ENCODE data around the gene MTCH1.
"Not testable (repeated sequence)": the region's sequence is repeated elsewhere in the genome, so short reads cannot be mapped to it uniquely, and the experiment has no call there.

MTCH1 gene

GRCh38 chr6:36990401-36990800 lies 4.4 kb upstream of the MTCH1 start:
- DNase-seq = not testable (repeated sequence)

- no peak for DNase-seq
These were observed 3.3 kb upstream of the MTCH1 start for GRCh38 chr6:36989264-36989663.

- DNase-seq = no peak
These were observed 680 bp upstream of the MTCH1 start for GRCh38 chr6:36986704-36987047.

- DNase-seq = peak; percentile 9
These were observed 584 bp downstream of the MTCH1 start for GRCh38 chr6:36985417-36985807.

- no peak for DNase-seq
These were observed 1.2 kb downstream of the MTCH1 start for GRCh38 chr6:36984581-36985416.

GRCh38 chr6:36983538-36983937 lies 2.5 kb downstream of the MTCH1 start:
- no peak for DNase-seq

- peak; percentile 41 for DNase-seq
These were observed 4.9 kb downstream of the MTCH1 start for GRCh38 chr6:36980876-36981619.

- DNase-seq = no peak
These were observed 5.9 kb downstream of the MTCH1 start for GRCh38 chr6:36980129-36980528.

- DNase-seq = peak; percentile 43
These were observed 6.7 kb downstream of the MTCH1 start for GRCh38 chr6:36979347-36979742.

- DNase-seq = no peak
These were observed 7.3 kb downstream of the MTCH1 start for GRCh38 chr6:36978421-36979346.

- DNase-seq = no peak
These were observed 8.5 kb downstream of the MTCH1 start for GRCh38 chr6:36977470-36977941.

- no peak for DNase-seq
These were observed 9.1 kb downstream of the MTCH1 start for GRCh38 chr6:36976931-36977330.

GRCh38 chr6:36976509-36976908 lies 9.5 kb downstream of the MTCH1 start:
- DNase-seq = no peak

- no peak for DNase-seq
These were observed 10.1 kb downstream of the MTCH1 start for GRCh38 chr6:36976007-36976264.

- no peak for DNase-seq
These were observed 10.6 kb downstream of the MTCH1 start for GRCh38 chr6:36975231-36976006.

- no peak for DNase-seq
These were observed 12.3 kb downstream of the MTCH1 start for GRCh38 chr6:36973647-36974046.

GRCh38 chr6:36973190-36973589 lies 12.8 kb downstream of the MTCH1 start:
- DNase-seq = no peak

GRCh38 chr6:36971921-36972673 lies 13.9 kb downstream of the MTCH1 start:
- no peak for DNase-seq

GRCh38 chr6:36970892-36971842 lies 14.8 kb downstream of the MTCH1 start:
- no peak for DNase-seq

All from NCI-H1092 treated with DMSO at 0.1 percent for 48 hours (cell line).